Breast epithelium (tissue), 3 donors: Measurements from ENCODE around the gene NXF3.

Experiments
- CTCF ChIP-seq, 3 donors: fragments of 450-650 bp; IDR thresholded peaks; one replicate each; pipeline ENCODE4 v1.5.1; 2016 to 2017; ENCODE audit warnings: antibody characterized with exemption in 3 of 3, mild to moderate bottlenecking in 3 of 3, moderate library complexity in 3 of 3
- POLR2A ChIP-seq: fragments of 450-650 bp; IDR thresholded peaks from one replicate; pipeline ENCODE4 v1.6.1; 2016; ENCODE audit warnings: antibody characterized with exemption, mild to moderate bottlenecking, moderate library complexity

DNA sequence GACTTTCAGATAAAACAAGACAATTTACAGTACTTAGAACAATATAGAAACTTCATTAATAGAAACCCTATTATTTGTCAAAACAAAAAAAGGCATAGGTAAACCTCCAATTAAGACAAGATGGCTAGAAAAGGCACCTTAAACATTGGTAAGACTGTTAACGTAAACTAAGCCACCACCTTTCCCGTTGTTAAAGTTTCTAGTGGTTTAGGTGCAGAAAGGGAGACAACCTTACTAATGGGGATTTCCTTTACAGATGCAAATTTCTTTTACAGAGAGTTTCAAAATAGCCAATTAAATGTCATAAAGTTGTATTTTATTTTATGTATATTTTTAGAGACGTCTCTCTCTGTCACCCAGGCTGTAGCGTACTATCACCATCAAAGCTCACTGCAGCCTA, 7.5 kb upstream of the NXF3 start:
- TF ChIP-seq CTCF (IDR thresholded peaks at IDR 0.05), result no peak
- TF ChIP-seq POLR2A, result no peak
